GM23338 (cell line): Measurements from ENCODE around the gene LRRIQ4. TPM values are rescaled to one million over a fixed set of nuclear protein-coding genes. Genes with fewer than 3 reads are reported as not detected.
A peak's percentile ranks its signal among the peaks of the same experiment; 100 is the strongest.

Source experiments
- ATAC-seq: fragments of 200-7000 bp; cut with Tn5 transposase; 3 replicates; pipeline ENCODE4 v1.9.1; 2020
- DNase-seq: peaks from one replicate; pipeline ENCODE4 v3.0.0-alpha.2; 2015; ENCODE audit warnings: low spot score
- H2AFZ ChIP-seq: fragments of 200-600 bp; sonication (generic); 2 replicates; pipeline ENCODE4 v1.8.0; 2016; ENCODE audit warnings: antibody characterized with exemption, mild to moderate bottlenecking, moderate library complexity
- H3F3A ChIP-seq: fragments of 200-600 bp; sonication (generic); replicated peaks from 2 replicates; pipeline ENCODE4 v1.8.0; 2017; ENCODE audit warnings: antibody characterized with exemption, mixed run types, low read depth
- H3K27ac ChIP-seq: fragments of 200-600 bp; sonication (generic); 2 replicates; pipeline ENCODE4 v1.6.1; 2016; ENCODE audit warnings: low read depth
- H3K27me3 ChIP-seq: fragments of 200-600 bp; sonication (generic); 2 replicates; pipeline ENCODE4 v1.8.0; 2016; ENCODE audit warnings: mild to moderate bottlenecking, mixed run types, moderate library complexity; ENCODE audit not compliant: insufficient read depth
- H3K36me3 ChIP-seq: fragments of 200-600 bp; sonication (generic); 2 replicates; pipeline ENCODE4 v1.8.0; 2016; ENCODE audit warnings: mild to moderate bottlenecking; ENCODE audit not compliant: insufficient read depth
- H3K4me1 ChIP-seq: fragments of 200-600 bp; sonication (generic); 2 replicates; pipeline ENCODE4 v1.8.0; 2016; ENCODE audit warnings: mild to moderate bottlenecking, moderate library complexity; ENCODE audit not compliant: insufficient read depth
- H3K4me2 ChIP-seq: fragments of 200-600 bp; sonication (generic); 2 replicates; pipeline ENCODE4 v1.7.1; 2017; ENCODE audit warnings: mixed run types
- H3K4me3 ChIP-seq: fragments of 200-600 bp; sonication (generic); 2 replicates; pipeline ENCODE4 v1.6.1; 2016; ENCODE audit warnings: mixed run types
- H3K79me2 ChIP-seq: fragments of 200-600 bp; sonication (generic); replicated peaks from 2 replicates; pipeline ENCODE4 v1.8.0; 2017; ENCODE audit warnings: mild to moderate bottlenecking; ENCODE audit not compliant: insufficient read depth
- H3K9me2 ChIP-seq: fragments of 200-600 bp; sonication (generic); 2 replicates; pipeline ENCODE4 v1.8.0; 2017; ENCODE audit not compliant: insufficient read depth
- H4K20me1 ChIP-seq: fragments of 200-600 bp; sonication (generic); replicated peaks from 2 replicates; pipeline ENCODE4 v1.8.0; 2017; ENCODE audit warnings: mild to moderate bottlenecking; ENCODE audit not compliant: insufficient read depth
- H3K27ac Mint-ChIP-seq: 2 replicates; pipeline ENCODE4 v1.8.0; 2020; ENCODE audit warnings: inconsistent platforms, mild to moderate bottlenecking, moderate library complexity, mixed read lengths
- H3K27me3 Mint-ChIP-seq: 3 replicates; pipeline ENCODE4 v1.8.0; 2022; ENCODE audit warnings: low read depth, mild to moderate bottlenecking, moderate library complexity, mixed read lengths, inconsistent platforms; ENCODE audit not compliant: insufficient read depth, poor library complexity
- H3K36me3 Mint-ChIP-seq: 3 replicates; pipeline ENCODE4 v1.8.0; 2021; ENCODE audit warnings: low read depth, mild to moderate bottlenecking, inconsistent platforms, moderate library complexity, mixed read lengths
- H3K4me1 Mint-ChIP-seq: 3 replicates; pipeline ENCODE4 v1.8.0; 2020; ENCODE audit warnings: mild to moderate bottlenecking, inconsistent platforms, mixed read lengths
- H3K4me3 Mint-ChIP-seq: 3 replicates; pipeline ENCODE4 v1.8.0; 2021; ENCODE audit warnings: moderate library complexity, mild to moderate bottlenecking, inconsistent platforms, mixed read lengths
- H3K9me3 Mint-ChIP-seq: 3 replicates; pipeline ENCODE4 v1.8.0; 2020; ENCODE audit warnings: moderate library complexity, mild to moderate bottlenecking, inconsistent platforms, mixed read lengths
- CTCF ChIP-seq, 2 experiments: fragments of 200-600 bp in 1 of 2; sonication (generic) in 1 of 2; conservative IDR thresholded peaks; 2 replicates each; pipeline versions ENCODE4 v1.5.1 to v1.6.1; 2016 to 2017; ENCODE audit warnings: antibody characterized with exemption in 2 of 2, low read depth in 2 of 2, mild to moderate bottlenecking in 2 of 2, moderate library complexity in 1 of 2
- ETS1 ChIP-seq: IDR thresholded peaks from 2 replicates; pipeline ENCODE4 v1.6.1; 2016; ENCODE audit warnings: antibody characterized with exemption
- EZH2 ChIP-seq: fragments of 200-600 bp; sonication (generic); IDR thresholded peaks from one replicate; pipeline ENCODE4 v1.8.0; 2017; ENCODE audit warnings: antibody characterized with exemption, mild to moderate bottlenecking, low read depth; ENCODE audit not compliant: unreplicated experiment
- NANOG ChIP-seq: IDR thresholded peaks from 2 replicates; pipeline ENCODE4 v1.6.1; 2016; ENCODE audit warnings: antibody characterized with exemption, borderline replicate concordance
- ZNF331 ChIP-seq: fragments of 250-450 bp; sonication (Bioruptor Pico); IDR thresholded peaks from 2 replicates; pipeline ENCODE4 v1.5.0; 2020; ENCODE audit warnings: low read depth, mild to moderate bottlenecking, moderate library complexity
- ZNF462 ChIP-seq: fragments of 250-450 bp; sonication (Bioruptor Pico); IDR thresholded peaks from 2 replicates; pipeline ENCODE4 v1.5.0; 2020; ENCODE audit warnings: mild to moderate bottlenecking, moderate library complexity
- polyA plus RNA-seq: library from polyadenylated mRNA; unstranded; fragments of >200 nt; fragmentation: Nextera tagmentation; extraction: Ambion mirVana; gene quantifications from 2 replicates; pipeline ENCODE4 v1.2.1, GENCODE V29; 2016
- total RNA-seq: library from RNA; depleted of rRNA; stranded (reverse); fragments of >200 nt; shearing (Covaris generic); gene quantifications from 2 replicates; pipeline ENCODE4 v1.2.3, GENCODE V29; 2014

LRRIQ4 gene
- total and polyA plus RNA-seq, 2 experiments from 2014 or later, result 0.29 TPM; not detected in 1

- Mint-ChIP-seq H3K27me3 (no peaks in the 10 kb centered on the region), H3K27ac (peak overlapping the region; percentile 16; the same call in 1 of the 2 replicates), H3K4me3 (no peak overlapping the region), H3K9me3 (no peaks in the 10 kb centered on the region), H3K4me1 (peaks cover 8% of the 10 kb centered on the region), H3K36me3 (no peaks in the 10 kb centered on the region)
- H3K36me3 ChIP-seq, result no peaks in the 10 kb centered on the region
- no peaks in the 10 kb centered on the region for H4K20me1 ChIP-seq
- H3K4me3 ChIP-seq, result no peak overlapping the region
- no peak overlapping the region for H3K4me2 ChIP-seq
- no peak for DNase-seq
- ATAC-seq, result peak; percentile 72
- H3K4me1 ChIP-seq, result peaks cover 7% of the 10 kb centered on the region; the same call in 1 of the 2 replicates
- H3K79me2 ChIP-seq, result no peaks in the 10 kb centered on the region
- no peak overlapping the region for H3K27ac ChIP-seq
- no peaks in the 10 kb centered on the region for H3K9me2 ChIP-seq
- no peaks in the 10 kb centered on the region for H3F3A ChIP-seq
- H2AFZ ChIP-seq, result peak overlapping the region; percentile 90
- no peaks in the 10 kb centered on the region for H3K27me3 ChIP-seq
- TF ChIP-seq ETS1, result no peak
- TF ChIP-seq NANOG, result no peak
- no peak for TF ChIP-seq CTCF (conservative IDR thresholded peaks at IDR 0.05; ENCODE audit: low read depth in 2 of 2)
- no peak for TF ChIP-seq ZNF462 (CRISPR knock-in tag)
- TF ChIP-seq ZNF331 (CRISPR knock-in tag), result no peak
- TF ChIP-seq EZH2, result no peak
Observed at GRCh38 chr3:169836942-169837275, 24.2 kb downstream of the LRRIQ4 start.
